Erythroblast (primary cell): ENCODE data around the gene MPRIP.

Experiments
- GATA1 ChIP-seq: IDR thresholded peaks from 2 replicates; pipeline ENCODE4 v1.6.1; 2011; ENCODE audit warnings: low read depth, mild to moderate bottlenecking, control low read depth, low read length, moderate library complexity
- POLR2A ChIP-seq: IDR thresholded peaks from 2 replicates; pipeline ENCODE4 v1.6.1; 2011; ENCODE audit warnings: mild to moderate bottlenecking, low read length

DNA sequence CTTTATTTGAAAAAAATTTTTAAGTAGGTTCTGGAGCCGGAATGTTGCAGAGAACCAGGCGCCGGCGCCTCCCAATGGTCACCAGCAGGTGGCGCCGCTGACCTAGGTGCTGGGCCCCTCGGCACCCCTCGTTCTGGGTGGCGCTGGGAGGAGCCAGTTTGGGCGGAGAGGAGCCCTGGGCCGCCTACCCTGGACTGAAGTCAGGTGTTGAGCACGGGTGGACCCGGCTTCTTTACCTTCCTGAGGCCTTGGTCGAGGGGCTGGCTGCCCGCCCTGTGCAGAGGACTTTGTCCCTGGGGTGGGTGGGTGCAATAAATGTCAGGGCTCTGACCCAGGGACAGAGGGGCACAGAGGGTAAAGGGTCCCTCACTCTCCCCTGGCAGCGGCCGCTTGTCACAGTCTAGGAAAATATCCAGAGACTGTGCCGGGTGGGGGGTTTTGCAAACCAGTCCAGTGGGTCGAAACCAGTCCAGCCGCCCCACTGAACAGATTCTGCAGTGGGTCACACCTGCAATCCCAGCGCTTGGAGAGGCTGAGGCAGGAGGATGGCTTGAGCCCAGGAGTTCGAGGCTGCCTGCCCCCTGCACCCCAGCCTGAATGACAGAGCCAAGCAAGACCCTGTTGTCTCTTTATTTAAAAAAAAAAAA, 40.3 kb upstream of the MPRIP start:
- TF ChIP-seq POLR2A (no peak), GATA1 (no peak)
